ENCODE results near the gene SMIM45.
A peak's percentile ranks its signal among the peaks of the same experiment; 100 is the strongest.

Gene SMIM45

DNA sequence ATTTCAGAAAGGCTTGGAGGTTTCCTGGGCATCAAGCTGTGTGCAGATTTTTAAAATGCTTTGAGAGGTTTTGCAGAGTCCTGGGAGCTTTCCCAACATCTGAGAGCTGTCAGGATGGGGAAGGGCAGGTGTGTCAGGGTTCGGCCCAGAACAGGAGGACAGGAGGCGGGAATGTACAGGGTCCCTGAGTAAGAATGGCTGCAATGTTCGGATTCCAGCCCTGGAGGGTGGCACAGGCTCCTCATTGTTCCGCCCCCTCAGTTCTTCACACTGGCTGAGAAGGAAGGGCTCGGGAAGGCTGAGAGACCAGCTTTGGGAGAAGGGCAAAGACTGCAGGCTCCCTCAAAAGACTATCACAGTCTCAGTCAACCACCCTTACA is 12.2 kb downstream of the SMIM45 start:
- Histone ChIP-seq H3K9me3 (ENCODE audit: low read length) (no peaks in the 10 kb centered on the region), H3K36me3 (ENCODE audit: insufficient read depth, low read length) (no peaks in the 10 kb centered on the region), H3K4me3 (ENCODE audit: low read depth in 1 of 2, low read length in 2 of 2) (no peak overlapping the region), H3K27ac (ENCODE audit: low read depth, low read length) (no peak overlapping the region), H3K9ac (ENCODE audit: low read length) (no peak overlapping the region), H3K4me1 (ENCODE audit: insufficient read depth, low read length) (no peaks in the 10 kb centered on the region), H3K27me3 (ENCODE audit: control insufficient read depth in 1 of 2, insufficient read depth in 2 of 2, low read length in 2 of 2) (no peaks in the 10 kb centered on the region)

DNA sequence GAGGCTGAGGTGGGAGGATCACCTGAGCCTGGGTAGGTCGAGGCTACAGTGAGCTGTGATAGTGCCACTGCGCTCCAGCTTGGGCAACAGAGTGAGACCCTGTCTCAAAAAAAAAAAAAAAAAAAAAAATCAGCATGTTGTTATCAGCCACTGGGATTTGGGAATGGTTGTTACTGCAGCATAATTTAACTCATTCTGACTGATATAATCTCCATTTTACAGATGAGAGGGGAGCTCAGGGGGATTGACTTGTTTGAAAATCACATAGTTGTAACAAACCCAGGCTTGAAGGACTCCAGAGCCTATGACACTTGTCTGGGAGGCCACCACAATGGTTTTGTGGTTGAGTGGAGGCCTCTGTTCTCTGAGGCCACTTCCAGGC is 14.3 kb downstream of the SMIM45 start:
- Histone ChIP-seq H3K27ac (ENCODE audit: low read depth, low read length) (no peak overlapping the region), H3K9ac (ENCODE audit: low read length) (no peak overlapping the region)

DNA sequence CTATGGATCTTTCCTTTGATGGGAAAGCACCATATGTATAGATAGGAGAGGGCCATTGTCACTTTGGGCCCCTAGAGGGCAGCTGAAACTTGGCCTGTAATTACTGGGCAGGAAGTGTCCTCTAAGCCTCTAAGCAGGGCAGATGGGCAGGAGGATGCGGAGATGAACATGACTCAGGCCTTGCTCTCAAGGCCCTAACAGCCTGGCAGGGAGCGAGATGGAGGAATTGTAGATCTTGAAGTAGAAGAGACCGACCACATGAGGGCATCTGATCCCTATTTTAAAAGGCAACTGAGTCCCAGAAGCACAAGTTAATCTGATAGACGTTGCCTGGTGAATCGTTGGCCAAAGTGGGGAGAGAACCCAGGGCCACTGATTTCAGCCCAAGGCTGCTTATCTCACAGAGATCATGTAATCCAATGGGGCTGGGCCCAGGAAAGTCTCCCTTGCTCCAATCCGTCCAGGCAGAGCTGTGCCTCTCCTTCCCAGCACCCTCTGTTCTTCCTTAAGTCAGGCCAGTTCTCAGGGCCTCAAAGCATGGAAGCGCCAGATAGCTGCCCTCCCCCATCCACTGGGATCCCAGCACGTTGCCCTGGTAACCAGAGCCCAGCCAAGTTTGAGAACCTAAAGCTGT is 14.8 kb downstream of the SMIM45 start:
- Histone ChIP-seq H3K36me3 (ENCODE audit: insufficient read depth, low read length) (no peaks in the 10 kb centered on the region), H3K4me3 (ENCODE audit: low read depth in 1 of 2, low read length in 2 of 2) (no peak overlapping the region), H3K9me3 (ENCODE audit: low read length) (no peaks in the 10 kb centered on the region), H3K4me1 (ENCODE audit: insufficient read depth, low read length) (no peaks in the 10 kb centered on the region), H3K27me3 (ENCODE audit: control insufficient read depth in 1 of 2, insufficient read depth in 2 of 2, low read length in 2 of 2) (peaks cover 0 to 4% of the 10 kb centered on the region in 2 donors), H3K27ac (ENCODE audit: low read depth, low read length) (no peak overlapping the region), H3K9ac (ENCODE audit: low read length) (no peak overlapping the region)

More for the DNA sequence above, 14.3 kb downstream of the SMIM45 start:
- Histone ChIP-seq H3K27me3 (ENCODE audit: control insufficient read depth in 1 of 2, insufficient read depth in 2 of 2, low read length in 2 of 2) (no peaks in the 10 kb centered on the region), H3K4me3 (ENCODE audit: low read depth in 1 of 2, low read length in 2 of 2) (no peak overlapping the region), H3K4me1 (ENCODE audit: insufficient read depth, low read length) (no peaks in the 10 kb centered on the region), H3K36me3 (ENCODE audit: insufficient read depth, low read length) (no peaks in the 10 kb centered on the region), H3K9me3 (ENCODE audit: low read length) (no peaks in the 10 kb centered on the region)

DNA sequence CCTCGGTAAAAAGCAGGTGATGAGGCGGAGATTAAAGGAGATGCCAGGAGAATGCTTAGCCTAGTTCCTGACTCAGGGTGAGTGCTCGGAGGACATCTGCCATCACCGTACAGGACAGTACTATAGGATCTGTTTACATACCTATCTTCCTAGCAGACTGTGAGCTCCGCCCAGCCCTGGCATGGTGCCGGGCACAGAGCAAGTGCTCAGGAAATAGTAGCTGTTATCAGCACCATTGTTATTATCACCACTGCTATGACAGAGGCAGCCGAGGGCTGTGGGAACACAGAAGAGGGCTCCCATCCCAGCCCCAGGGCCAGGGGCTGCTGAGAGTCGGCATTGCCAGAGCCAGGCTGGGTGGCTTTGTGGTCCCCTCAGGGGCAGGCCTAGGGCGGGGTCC is 16.7 kb downstream of the SMIM45 start:
- peaks cover 4 to 16% of the 10 kb centered on the region in 2 donors for H3K27me3 ChIP-seq (ENCODE audit: control insufficient read depth in 1 of 2, insufficient read depth in 2 of 2, low read length in 2 of 2)
- H3K9ac ChIP-seq (ENCODE audit: low read length) = no peak overlapping the region

DNA sequence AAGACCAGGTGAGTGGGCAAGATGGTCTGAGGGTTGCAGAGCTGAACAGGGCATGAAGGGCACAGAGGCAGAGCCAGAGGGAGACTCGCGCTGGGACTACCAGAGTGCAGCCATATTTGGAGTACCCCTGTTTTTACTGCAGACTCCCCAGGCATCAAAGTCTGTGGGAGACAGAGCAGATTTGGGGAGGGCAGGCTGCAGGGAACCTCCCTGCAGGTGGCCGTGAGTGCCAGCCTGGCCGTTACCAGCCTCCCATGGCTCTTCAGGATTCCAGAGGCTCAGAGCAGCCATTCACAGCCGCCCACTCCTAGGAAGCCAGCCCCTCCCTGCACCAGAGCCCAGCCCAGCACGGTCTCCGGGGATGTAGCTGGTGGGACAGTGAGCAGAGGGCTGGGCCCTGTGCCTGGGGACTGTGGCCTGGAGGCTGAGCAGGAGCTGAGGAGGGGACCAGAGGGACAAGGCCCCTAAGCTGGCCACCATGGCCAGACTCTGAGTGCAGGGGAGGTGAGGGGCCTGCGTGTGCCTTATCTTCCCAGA is 17.2 kb downstream of the SMIM45 start, which contains the start of gene SEPTIN3:
SEPTIN3 (plus strand) TSS at position 334 of the 537 bp plus-strand sequence. CDS start 2,050 bp downstream, outside the sequence.
- Histone ChIP-seq H3K9ac (ENCODE audit: low read length) (no peak within 1 kb of the TSS), H3K27ac (ENCODE audit: low read depth, low read length) (no peak within 1 kb of the TSS), H3K27me3 (ENCODE audit: control insufficient read depth in 1 of 2, insufficient read depth in 2 of 2, low read length in 2 of 2) (peaks cover 4 to 16% of the 10 kb centered on the region in 2 donors), H3K36me3 (ENCODE audit: insufficient read depth, low read length) (no peaks in the 10 kb centered on the region), H3K9me3 (ENCODE audit: low read length) (no peaks in the 10 kb centered on the region), H3K4me1 (ENCODE audit: insufficient read depth, low read length) (no peaks in the 10 kb centered on the region), H3K4me3 (ENCODE audit: low read depth in 1 of 2, low read length in 2 of 2) (no peak within 1 kb of the TSS)

More for the DNA sequence above, 16.7 kb downstream of the SMIM45 start:
- no peaks in the 10 kb centered on the region for H3K4me1 ChIP-seq (ENCODE audit: insufficient read depth, low read length)
- no peaks in the 10 kb centered on the region for H3K36me3 ChIP-seq (ENCODE audit: insufficient read depth, low read length)
- no peak overlapping the region for H3K27ac ChIP-seq (ENCODE audit: low read depth, low read length)
- no peaks in the 10 kb centered on the region for H3K9me3 ChIP-seq (ENCODE audit: low read length)
- no peak overlapping the region for H3K4me3 ChIP-seq (ENCODE audit: low read depth in 1 of 2, low read length in 2 of 2)

DNA sequence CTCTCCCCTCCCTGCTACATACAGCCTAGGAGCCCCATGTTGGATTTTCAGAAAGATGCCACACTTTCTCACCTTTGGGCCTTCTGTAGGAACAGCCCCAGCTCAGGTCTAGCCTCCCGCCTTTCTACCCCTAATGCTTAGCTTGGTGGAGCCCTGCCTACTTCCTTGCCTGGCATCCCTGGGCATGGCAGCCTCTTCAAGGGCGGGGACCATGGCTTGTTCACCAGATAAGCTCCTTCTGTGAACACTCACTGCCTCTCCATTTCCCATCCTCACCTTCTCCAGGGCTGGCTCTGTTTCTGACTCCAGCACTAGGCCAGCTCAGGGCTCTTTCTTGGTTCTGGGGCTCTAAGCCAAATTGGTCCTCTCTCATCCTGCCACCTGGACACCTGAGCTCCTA is 18.7 kb downstream of the SMIM45 start:
- Histone ChIP-seq H3K9me3 (ENCODE audit: low read length) (no peaks in the 10 kb centered on the region), H3K27me3 (ENCODE audit: control insufficient read depth in 1 of 2, insufficient read depth in 2 of 2, low read length in 2 of 2) (peaks cover 4 to 20% of the 10 kb centered on the region in 2 donors), H3K9ac (ENCODE audit: low read length) (no peak overlapping the region), H3K36me3 (ENCODE audit: insufficient read depth, low read length) (no peaks in the 10 kb centered on the region), H3K27ac (ENCODE audit: low read depth, low read length) (no peak overlapping the region), H3K4me3 (ENCODE audit: low read depth in 1 of 2, low read length in 2 of 2) (no peak overlapping the region), H3K4me1 (ENCODE audit: insufficient read depth, low read length) (no peaks in the 10 kb centered on the region)

DNA sequence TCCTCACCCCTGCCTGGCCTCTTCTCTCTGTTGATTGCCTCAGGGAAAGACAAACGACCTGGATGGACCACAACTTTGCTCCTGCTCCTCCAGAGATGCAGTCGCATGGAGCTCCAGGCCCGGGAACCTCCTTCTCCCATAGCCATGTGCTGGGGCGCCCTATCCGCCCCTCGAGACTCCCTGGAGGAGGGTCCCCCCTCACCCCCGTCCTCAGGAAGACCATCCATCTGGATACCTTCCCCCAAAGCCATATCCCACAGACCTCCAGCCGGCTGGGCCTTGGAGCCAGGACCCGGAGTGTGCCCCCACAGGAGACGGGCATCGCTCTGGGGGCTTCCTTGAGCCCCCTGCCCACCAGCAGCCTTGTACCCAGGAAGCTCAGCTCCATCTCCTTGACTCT is 19.5 kb downstream of the SMIM45 start:
- Histone ChIP-seq H3K27me3 (ENCODE audit: control insufficient read depth in 1 of 2, insufficient read depth in 2 of 2, low read length in 2 of 2) (peaks cover 4 to 29% of the 10 kb centered on the region in 2 donors), H3K9me3 (ENCODE audit: low read length) (no peaks in the 10 kb centered on the region), H3K36me3 (ENCODE audit: insufficient read depth, low read length) (no peaks in the 10 kb centered on the region)

DNA sequence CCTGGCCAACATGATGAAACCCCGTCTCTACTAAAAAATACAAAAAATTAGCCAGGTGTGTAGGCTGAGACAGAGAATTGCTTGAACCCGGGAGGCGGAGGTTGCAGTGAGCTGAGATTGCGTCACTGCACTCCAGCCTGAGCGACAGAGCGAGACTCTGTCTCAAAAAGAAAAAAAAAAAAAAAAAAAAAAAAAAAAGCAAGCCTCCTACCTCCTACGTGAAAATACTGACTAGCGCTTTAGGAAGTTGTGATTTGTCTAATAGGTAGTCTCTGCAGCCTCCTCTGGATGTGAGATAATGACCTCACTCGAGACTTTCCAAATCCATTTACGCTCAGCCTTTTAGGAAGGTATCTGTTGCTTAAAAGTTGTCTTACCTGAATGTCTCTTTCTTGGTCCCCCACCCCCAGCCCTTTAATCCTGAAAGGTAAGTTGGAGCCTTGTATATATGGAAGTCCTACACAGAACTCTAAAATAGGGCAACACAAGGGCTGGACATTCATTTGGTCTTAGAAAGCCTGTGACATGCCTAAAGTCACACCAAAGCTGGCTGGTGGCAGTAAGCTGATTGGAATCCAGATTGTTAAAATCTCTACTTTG is 22.8 kb downstream of the SMIM45 start:
- Histone ChIP-seq H3K36me3 (ENCODE audit: insufficient read depth, low read length) (no peaks in the 10 kb centered on the region), H3K27ac (ENCODE audit: low read depth, low read length) (no peak overlapping the region), H3K9me3 (ENCODE audit: low read length) (no peaks in the 10 kb centered on the region), H3K4me1 (ENCODE audit: insufficient read depth, low read length) (peaks cover 3% of the 10 kb centered on the region), H3K4me3 (ENCODE audit: low read depth in 1 of 2, low read length in 2 of 2) (no peak overlapping the region), H3K27me3 (ENCODE audit: control insufficient read depth in 1 of 2, insufficient read depth in 2 of 2, low read length in 2 of 2) (peaks cover 10 to 44% of the 10 kb centered on the region in 2 donors), H3K9ac (ENCODE audit: low read length) (no peak overlapping the region)

More for the DNA sequence above, 19.5 kb downstream of the SMIM45 start:
- H3K9ac ChIP-seq (ENCODE audit: low read length) = no peak overlapping the region
- H3K4me1 ChIP-seq (ENCODE audit: insufficient read depth, low read length) = peaks cover 3% of the 10 kb centered on the region
- H3K4me3 ChIP-seq (ENCODE audit: low read depth in 1 of 2, low read length in 2 of 2) = no peak overlapping the region
- no peak overlapping the region for H3K27ac ChIP-seq (ENCODE audit: low read depth, low read length)

DNA sequence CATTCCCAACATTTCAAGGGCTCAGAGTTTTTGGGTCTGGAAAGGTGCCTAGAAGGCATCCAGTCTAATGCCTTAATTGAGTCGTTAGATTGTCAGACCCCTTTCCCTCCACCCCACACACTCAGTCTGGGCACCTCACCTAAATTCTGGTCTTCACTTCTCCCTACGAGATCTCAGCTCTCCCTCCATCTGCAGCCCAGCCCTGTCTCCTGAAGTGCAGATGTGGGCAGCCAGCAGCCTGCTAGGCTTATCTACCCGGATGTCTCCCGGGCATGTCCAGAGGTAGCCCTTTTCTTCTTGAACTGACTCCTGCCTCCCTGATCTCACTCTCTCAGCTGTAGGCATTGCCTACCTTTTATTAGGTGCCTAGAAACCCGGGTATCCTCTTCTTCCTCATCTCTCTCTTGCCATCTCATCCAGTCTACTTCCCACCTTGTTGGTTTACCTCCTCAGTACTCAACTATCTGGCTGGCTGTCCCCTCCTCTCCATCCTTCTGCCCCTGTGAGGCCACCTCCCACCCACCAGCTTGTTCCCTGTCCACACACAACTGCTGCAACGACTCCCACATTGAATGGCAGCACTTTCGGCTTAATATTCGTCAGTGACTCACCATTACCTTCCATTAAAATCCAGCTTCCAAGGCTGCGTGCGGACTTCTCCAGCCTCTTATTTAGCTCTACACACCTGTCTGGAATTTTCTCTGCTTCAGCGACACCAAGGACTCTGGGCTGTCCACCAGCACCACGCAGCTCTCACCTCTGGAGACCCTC is 23.5 kb downstream of the SMIM45 start:
- H3K4me1 ChIP-seq (ENCODE audit: insufficient read depth, low read length) = peaks cover 3% of the 10 kb centered on the region
- no peak overlapping the region for H3K4me3 ChIP-seq (ENCODE audit: low read depth in 1 of 2, low read length in 2 of 2)
- H3K9me3 ChIP-seq (ENCODE audit: low read length) = no peaks in the 10 kb centered on the region
- H3K9ac ChIP-seq (ENCODE audit: low read length) = no peak overlapping the region
- no peak overlapping the region for H3K27ac ChIP-seq (ENCODE audit: low read depth, low read length)
- peaks cover 10 to 44% of the 10 kb centered on the region in 2 donors for H3K27me3 ChIP-seq (ENCODE audit: control insufficient read depth in 1 of 2, insufficient read depth in 2 of 2, low read length in 2 of 2)
- no peaks in the 10 kb centered on the region for H3K36me3 ChIP-seq (ENCODE audit: insufficient read depth, low read length)

DNA sequence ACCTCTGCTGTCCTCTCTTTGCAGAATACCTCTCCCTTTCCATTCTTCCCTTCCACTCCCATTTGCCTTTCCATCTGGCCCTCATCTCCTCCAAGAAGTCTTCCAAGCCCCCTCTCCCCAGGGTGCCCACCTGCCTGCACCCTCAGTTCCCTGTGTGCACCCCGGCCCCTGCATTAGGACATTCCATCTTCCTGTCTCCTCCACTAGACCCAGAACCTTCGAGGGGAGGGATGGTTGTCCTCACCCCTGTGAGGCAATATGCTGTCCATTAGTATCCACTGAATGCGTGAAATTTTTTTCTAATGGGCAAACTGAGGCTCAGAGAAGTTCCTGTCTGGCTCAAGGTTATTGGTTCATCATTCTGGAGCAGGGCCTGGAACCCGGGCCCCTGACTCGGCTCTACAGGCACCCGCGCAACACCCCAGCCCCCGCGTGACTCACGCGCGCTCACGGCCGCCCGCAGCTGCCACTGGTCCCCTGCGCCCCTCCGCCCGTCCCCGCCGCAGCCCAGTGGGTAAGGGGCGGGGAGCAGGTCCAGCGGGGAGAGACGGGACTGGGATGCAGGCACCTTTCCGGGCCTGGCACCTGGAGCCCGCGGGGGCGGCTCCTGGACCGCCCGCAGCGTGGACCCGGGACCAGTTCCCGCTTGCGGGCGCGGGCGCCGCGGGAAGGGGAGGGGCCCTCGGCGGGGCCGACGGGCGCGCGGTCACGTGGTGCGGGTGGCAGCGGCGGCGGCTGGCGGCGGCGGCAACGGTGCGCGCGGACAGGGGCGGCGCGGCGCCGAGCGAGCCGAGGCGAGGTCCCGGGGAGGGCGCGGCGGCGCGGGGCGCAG is 24.3 kb downstream of the SMIM45 start:
- Histone ChIP-seq H3K9ac (ENCODE audit: low read length) (no peak overlapping the region), H3K27me3 (ENCODE audit: control insufficient read depth in 1 of 2, insufficient read depth in 2 of 2, low read length in 2 of 2) (peaks cover 10 to 44% of the 10 kb centered on the region in 2 donors)

More for the DNA sequence above, 24.3 kb downstream of the SMIM45 start:
- Histone ChIP-seq H3K9me3 (ENCODE audit: low read length) (no peaks in the 10 kb centered on the region), H3K4me1 (ENCODE audit: insufficient read depth, low read length) (peaks cover 3% of the 10 kb centered on the region), H3K4me3 (ENCODE audit: low read depth in 1 of 2, low read length in 2 of 2) (peak overlapping the region in 1 of 2 donors; percentile 20), H3K36me3 (ENCODE audit: insufficient read depth, low read length) (no peaks in the 10 kb centered on the region), H3K27ac (ENCODE audit: low read depth, low read length) (no peak overlapping the region)

All from muscle layer of colon (tissue), 2 donors.